Immature natural killer cell (primary cell): ENCODE data around the gene SLC9B1. TPM values are rescaled to one million over a fixed set of nuclear protein-coding genes. Genes with fewer than 3 reads are reported as not detected.
"Not testable (repeated sequence)": the region's sequence is repeated elsewhere in the genome, so short reads cannot be mapped to it uniquely, and the experiment has no call there.

ENCODE experiments used
- DNase-seq, 3 donors: peaks; one replicate each; pipeline ENCODE4 v3.0.0; 2022; ENCODE audit warnings: mixed read lengths in 1 of 3
- H3K27ac Mint-ChIP-seq, 6 donors: one replicate each; pipeline ENCODE4 v1.8.0; 2020; ENCODE audit warnings: mixed read lengths in 6 of 6, mild to moderate bottlenecking in 5 of 6, inconsistent platforms in 4 of 6, moderate library complexity in 3 of 6
- H3K27me3 Mint-ChIP-seq, 3 donors: one replicate each; pipeline ENCODE4 v1.8.0; 2020 to 2021; ENCODE audit warnings: low read depth in 3 of 3, mild to moderate bottlenecking in 3 of 3, mixed read lengths in 3 of 3, moderate library complexity in 3 of 3, inconsistent platforms in 1 of 3
- H3K36me3 Mint-ChIP-seq, 3 donors: one replicate each; pipeline ENCODE4 v1.8.0; 2020; ENCODE audit warnings: mixed read lengths in 3 of 3, inconsistent platforms in 2 of 3, mild to moderate bottlenecking in 2 of 3
- H3K4me1 Mint-ChIP-seq, 2 donors: one replicate each; pipeline ENCODE4 v1.8.0; 2020; ENCODE audit warnings: inconsistent platforms in 2 of 2, mild to moderate bottlenecking in 2 of 2, mixed read lengths in 2 of 2, moderate library complexity in 1 of 2
- H3K4me3 Mint-ChIP-seq, 5 donors: one replicate each; pipeline ENCODE4 v1.8.0; 2020; ENCODE audit warnings: mild to moderate bottlenecking in 5 of 5, mixed read lengths in 5 of 5, inconsistent platforms in 3 of 5, moderate library complexity in 3 of 5
- H3K9me3 Mint-ChIP-seq, 6 donors: one replicate each; pipeline ENCODE4 v1.8.0; 2020; ENCODE audit warnings: mild to moderate bottlenecking in 6 of 6, mixed read lengths in 6 of 6, inconsistent platforms in 4 of 6, moderate library complexity in 3 of 6
- polyA plus RNA-seq, 3 donors: library from polyadenylated mRNA; unstranded; fragments of 300-500 nt; fragmentation: Illumina TruSeq; gene quantifications; one replicate each; pipeline ENCODE4 v1.2.3, GENCODE V29; 2021

SLC9B1 gene
- polyA plus RNA-seq, 3 donors from 2014 or later = 1.8 to 3.2 TPM; not detected in 1

DNA sequence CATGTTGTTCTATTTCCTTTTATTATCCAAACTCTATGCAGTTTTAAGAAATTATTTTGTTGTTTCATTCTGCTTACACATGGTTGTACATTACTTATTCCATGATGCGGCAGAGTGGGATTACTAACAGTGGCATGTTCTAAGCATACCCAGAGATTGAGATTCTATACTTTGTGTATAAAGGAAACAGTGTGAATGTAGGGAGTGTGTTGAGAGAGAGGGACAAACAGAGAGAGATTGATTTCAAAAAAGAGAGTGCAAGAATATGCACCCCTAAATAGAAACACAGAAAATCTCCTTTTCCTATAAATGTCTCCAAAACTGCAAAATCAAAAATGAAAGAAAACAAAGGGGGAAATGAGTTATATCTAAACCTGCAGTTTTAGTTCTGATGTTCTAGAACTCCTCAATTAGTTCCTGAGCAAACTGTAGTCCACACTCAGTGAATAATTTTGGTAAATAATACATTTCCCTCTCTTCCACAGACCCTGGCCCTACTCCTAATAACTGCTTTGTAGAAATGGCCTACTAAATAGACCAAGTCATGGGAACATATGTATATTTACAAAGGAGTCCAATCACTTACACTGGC is 31.0 kb downstream of the SLC9B1 start:
- no peak for DNase-seq
- Mint-ChIP-seq H3K36me3 (peaks cover 5 to 10% (median 9%) of the 10 kb centered on the region in 3 donors), H3K27me3 (peaks cover 0 to 1% (median 0%) of the 10 kb centered on the region in 3 donors), H3K9me3 (no peaks in the 10 kb centered on the region), H3K4me1 (no peaks in the 10 kb centered on the region), H3K4me3 (no peak overlapping the region), H3K27ac (no peak overlapping the region)

- Mint-ChIP-seq H3K4me1 (no peaks in the 10 kb centered on the region), H3K27ac (no peak overlapping the region), H3K36me3 (no peaks in the 10 kb centered on the region), H3K9me3 (peaks cover 0 to 2% (median 0%) of the 10 kb centered on the region in 6 donors), H3K4me3 (no peak overlapping the region), H3K27me3 (peaks cover 0 to 4% (median 2%) of the 10 kb centered on the region in 3 donors)
- DNase-seq = no peak
Observed at GRCh38 chr4:102981005-102981404, 38.5 kb downstream of the SLC9B1 start.

DNA sequence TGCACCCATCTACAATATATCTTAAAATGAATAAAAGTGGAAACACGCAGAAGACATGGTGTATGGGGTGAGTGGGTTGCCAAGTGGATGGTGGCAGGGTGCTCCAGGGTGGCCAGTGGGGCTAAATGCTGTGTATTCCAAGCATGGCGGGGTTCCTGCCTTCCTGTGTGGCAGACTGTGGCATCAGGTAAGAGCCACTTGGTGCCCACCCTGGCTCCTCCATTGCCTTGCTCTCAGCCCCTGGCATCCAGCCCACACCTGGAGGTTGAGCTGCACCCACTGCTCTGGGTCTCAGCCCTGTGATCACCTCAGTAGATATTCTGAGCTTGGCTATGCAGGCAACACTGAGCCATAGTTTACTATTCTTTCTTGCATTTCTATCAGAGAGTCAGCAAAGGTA is 57.7 kb downstream of the SLC9B1 start:
- H3K27ac Mint-ChIP-seq = not testable (repeated sequence)

GRCh38 chr4:102959496-102959895 is 60.0 kb downstream of the SLC9B1 start:
- H3K9me3 Mint-ChIP-seq = peaks cover 0 to 6% (median 0%) of the 10 kb centered on the region in 6 donors
- no peaks in the 10 kb centered on the region for H3K4me1 Mint-ChIP-seq
- H3K4me3 Mint-ChIP-seq = no peak overlapping the region
- H3K27me3 Mint-ChIP-seq = peaks cover 0 to 5% (median 0%) of the 10 kb centered on the region in 3 donors
- H3K36me3 Mint-ChIP-seq = peaks cover 0 to 6% (median 5%) of the 10 kb centered on the region in 3 donors
- no peak for DNase-seq
- H3K27ac Mint-ChIP-seq = no peak overlapping the region

More for the DNA sequence above, 57.7 kb downstream of the SLC9B1 start:
- not testable (repeated sequence) for H3K36me3 Mint-ChIP-seq, DNase-seq, H3K9me3 Mint-ChIP-seq, H3K4me1 Mint-ChIP-seq, H3K27me3 Mint-ChIP-seq, H3K4me3 Mint-ChIP-seq

DNA sequence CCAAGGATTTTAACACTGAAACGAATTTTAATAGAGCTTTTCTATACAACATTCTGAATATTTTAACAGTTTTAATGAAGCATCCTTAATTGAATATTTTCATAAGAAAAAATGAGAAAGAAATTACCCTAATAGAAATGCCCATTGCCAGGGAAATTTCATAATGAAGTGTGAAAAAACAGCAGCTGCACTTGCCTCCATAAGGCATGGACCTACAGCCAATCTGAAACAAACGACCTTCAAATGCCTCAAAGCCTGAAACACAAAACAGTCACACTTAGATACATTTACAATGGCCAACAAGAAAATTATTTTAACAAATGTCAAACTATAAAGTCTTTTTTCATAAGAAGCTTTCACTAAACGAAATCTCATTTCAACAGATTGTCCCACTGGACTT is 74.4 kb downstream of the SLC9B1 start:
- H3K4me3 Mint-ChIP-seq = no peak overlapping the region
- no peaks in the 10 kb centered on the region for H3K4me1 Mint-ChIP-seq
- DNase-seq = no peak
- no peak overlapping the region for H3K27ac Mint-ChIP-seq
- peaks cover 0 to 5% (median 4%) of the 10 kb centered on the region in 3 donors for H3K36me3 Mint-ChIP-seq
- H3K9me3 Mint-ChIP-seq = peaks cover 0 to 7% (median 0%) of the 10 kb centered on the region in 6 donors
- peaks cover 0 to 1% (median 0%) of the 10 kb centered on the region in 3 donors for H3K27me3 Mint-ChIP-seq

GRCh38 chr4:102938063-102938462 is 81.4 kb downstream of the SLC9B1 start:
- H3K27ac Mint-ChIP-seq, H3K4me3 Mint-ChIP-seq, H3K36me3 Mint-ChIP-seq: not testable (repeated sequence)

GRCh38 chr4:102935716-102936115 is 83.8 kb downstream of the SLC9B1 start:
- Mint-ChIP-seq H3K27me3 (peaks cover 0 to 4% (median 2%) of the 10 kb centered on the region in 3 donors), H3K9me3 (no peaks in the 10 kb centered on the region), H3K36me3 (peaks cover 0 to 4% (median 4%) of the 10 kb centered on the region in 3 donors), H3K27ac (no peak overlapping the region), H3K4me1 (no peaks in the 10 kb centered on the region), H3K4me3 (no peak overlapping the region)
- DNase-seq = no peak

More at GRCh38 chr4:102938063-102938462, 81.4 kb downstream of the SLC9B1 start:
- DNase-seq, H3K9me3 Mint-ChIP-seq, H3K27me3 Mint-ChIP-seq, H3K4me1 Mint-ChIP-seq: not testable (repeated sequence)

DNA sequence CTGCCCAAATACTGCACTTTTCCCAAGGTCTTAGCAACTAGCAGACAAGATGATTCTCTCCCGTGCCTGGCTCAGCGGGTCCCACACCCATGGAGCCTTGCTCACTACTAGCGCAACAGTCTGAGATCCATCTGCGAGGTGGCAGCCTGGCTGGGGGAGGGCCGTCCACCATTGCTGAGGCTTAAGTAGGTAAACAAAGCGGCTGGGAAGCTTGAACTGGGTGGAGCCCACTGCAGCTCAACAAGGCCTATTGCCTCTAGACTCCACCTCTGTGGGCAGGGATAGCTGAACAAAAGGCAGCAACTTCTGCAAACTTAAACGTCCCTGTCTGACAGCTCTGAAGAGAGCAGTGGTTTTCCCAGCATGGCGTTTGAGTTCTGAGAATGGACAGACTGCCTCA is 99.8 kb downstream of the SLC9B1 start:
- H3K4me1 Mint-ChIP-seq, H3K4me3 Mint-ChIP-seq, DNase-seq, H3K27me3 Mint-ChIP-seq, H3K27ac Mint-ChIP-seq: not testable (repeated sequence)
- Mint-ChIP-seq H3K9me3 (peaks cover 5 to 32% (median 11%) of the 10 kb centered on the region in 6 donors), H3K36me3 (peaks cover 9 to 32% (median 12%) of the 10 kb centered on the region in 3 donors)

DNA sequence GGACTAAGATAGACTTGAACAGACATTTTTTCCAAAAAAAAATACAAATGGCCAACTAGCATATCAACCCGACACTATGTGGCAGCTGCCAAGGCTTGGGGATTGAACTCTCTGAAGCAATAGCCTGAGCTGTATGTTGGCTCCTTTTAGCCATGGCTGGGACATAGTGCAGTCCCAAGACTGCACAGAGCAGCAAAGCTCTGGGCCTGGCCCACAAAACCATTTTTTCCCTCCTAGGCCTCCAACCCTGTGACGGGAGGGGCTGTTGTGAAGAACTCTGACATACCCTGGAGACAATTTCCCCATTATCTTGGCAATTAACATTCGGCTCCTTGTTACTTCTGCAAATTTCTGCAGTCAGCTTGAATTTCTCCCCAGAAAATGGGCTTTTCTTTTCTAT is 100.6 kb downstream of the SLC9B1 start:
- no peak for DNase-seq
- no peaks in the 10 kb centered on the region for H3K4me1 Mint-ChIP-seq
- peaks cover 16 to 38% (median 18%) of the 10 kb centered on the region in 3 donors for H3K36me3 Mint-ChIP-seq
- H3K27ac Mint-ChIP-seq = no peak overlapping the region
- H3K27me3 Mint-ChIP-seq = peaks cover 0 to 4% (median 0%) of the 10 kb centered on the region in 3 donors
- H3K4me3 Mint-ChIP-seq = no peak overlapping the region
- H3K9me3 Mint-ChIP-seq = peaks cover 10 to 32% (median 17%) of the 10 kb centered on the region in 6 donors

GRCh38 chr4:102901804-102902203 is 117.7 kb downstream of the SLC9B1 start:
- no peaks in the 10 kb centered on the region for H3K27me3 Mint-ChIP-seq
- no peak for DNase-seq
- no peak overlapping the region for H3K27ac Mint-ChIP-seq
- H3K9me3 Mint-ChIP-seq = no peaks in the 10 kb centered on the region
- H3K4me1 Mint-ChIP-seq = no peaks in the 10 kb centered on the region
- H3K4me3 Mint-ChIP-seq = no peak overlapping the region
- no peaks in the 10 kb centered on the region for H3K36me3 Mint-ChIP-seq

GRCh38 chr4:102897610-102898009 is 121.9 kb downstream of the SLC9B1 start:
- not testable (repeated sequence) for H3K4me3 Mint-ChIP-seq, DNase-seq, H3K4me1 Mint-ChIP-seq, H3K9me3 Mint-ChIP-seq, H3K36me3 Mint-ChIP-seq, H3K27me3 Mint-ChIP-seq, H3K27ac Mint-ChIP-seq

- not testable (repeated sequence) for H3K4me1 Mint-ChIP-seq, H3K4me3 Mint-ChIP-seq, DNase-seq, H3K27ac Mint-ChIP-seq, H3K36me3 Mint-ChIP-seq, H3K9me3 Mint-ChIP-seq, H3K27me3 Mint-ChIP-seq
Observed at GRCh38 chr4:102896547-102896946, 123.0 kb downstream of the SLC9B1 start.

DNA sequence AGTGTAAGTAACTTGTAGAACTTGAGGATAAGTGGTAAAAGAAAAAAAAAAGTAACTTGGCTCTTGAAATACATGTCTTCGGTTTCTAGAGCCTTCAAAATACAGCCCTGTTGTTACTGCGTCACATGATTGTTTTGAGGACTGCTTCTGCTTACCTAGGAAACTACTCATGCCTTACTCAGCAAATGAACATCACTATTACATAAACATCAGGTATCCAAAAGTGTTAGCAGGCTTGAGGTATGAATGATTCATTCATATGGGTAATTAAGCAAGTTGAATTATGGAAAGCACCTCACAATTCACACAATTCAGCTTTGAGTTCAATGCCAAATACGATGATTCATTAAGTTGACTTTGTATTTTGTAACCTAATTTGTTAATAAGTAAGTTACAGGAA is 129.6 kb downstream of the SLC9B1 start:
- H3K27ac Mint-ChIP-seq, H3K36me3 Mint-ChIP-seq, H3K4me1 Mint-ChIP-seq, H3K9me3 Mint-ChIP-seq, H3K27me3 Mint-ChIP-seq, H3K4me3 Mint-ChIP-seq, DNase-seq: not testable (repeated sequence)

DNA sequence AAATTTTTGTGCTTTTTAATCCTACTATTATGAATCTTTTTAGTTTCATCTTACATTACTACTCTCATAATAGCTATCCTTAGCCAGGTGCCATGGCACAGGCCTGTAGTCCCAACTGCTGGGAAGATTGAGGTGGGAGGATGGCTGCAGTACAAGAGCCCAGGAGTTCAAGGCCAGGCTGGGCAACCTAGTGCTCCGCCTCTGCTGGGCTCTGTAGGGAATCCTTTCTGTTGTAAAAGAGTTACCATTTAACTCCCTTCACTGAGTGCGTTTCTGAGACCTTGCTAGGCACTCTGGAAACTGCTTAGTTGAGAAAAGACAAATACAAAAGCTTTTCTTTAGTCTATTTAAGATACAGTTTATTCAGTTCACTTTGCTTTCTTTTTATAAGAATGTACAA is 130.9 kb downstream of the SLC9B1 start:
- H3K4me1 Mint-ChIP-seq, H3K36me3 Mint-ChIP-seq, H3K27me3 Mint-ChIP-seq, H3K9me3 Mint-ChIP-seq, DNase-seq, H3K4me3 Mint-ChIP-seq, H3K27ac Mint-ChIP-seq: not testable (repeated sequence)

DNA sequence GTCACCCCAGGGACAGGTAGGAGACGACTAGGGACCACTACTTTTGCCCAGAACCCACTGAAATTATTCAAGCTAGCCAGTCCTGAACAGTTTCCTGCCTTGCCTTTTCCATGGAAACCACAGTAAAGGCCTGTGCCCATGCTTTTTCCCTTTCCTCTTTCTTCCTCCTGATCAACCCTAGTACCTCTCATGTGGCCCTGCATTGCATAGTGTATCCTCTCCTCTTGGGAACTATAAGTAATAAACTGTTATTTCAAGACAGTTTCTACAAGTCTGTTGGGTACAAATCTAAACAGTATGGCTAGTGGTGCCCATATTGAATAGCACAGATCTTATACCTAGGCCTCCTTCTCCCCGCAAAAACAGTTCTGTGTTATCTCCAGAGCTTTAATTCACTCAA is 136.2 kb downstream of the SLC9B1 start:
- Mint-ChIP-seq H3K27me3 (no peaks in the 10 kb centered on the region), H3K4me3 (no peak overlapping the region), H3K36me3 (peaks cover 7 to 10% (median 8%) of the 10 kb centered on the region in 3 donors), H3K9me3 (no peaks in the 10 kb centered on the region), H3K27ac (no peak overlapping the region), H3K4me1 (peaks cover 2 to 29% of the 10 kb centered on the region in 2 donors)
- DNase-seq = no peak
